Germinal center (tissue), 1 donor: ENCODE data around the gene TNN.

Experiments
- DNase-seq: peaks from one replicate; pipeline ENCODE4 v3.0.0; 2012; ENCODE audit warnings: mixed read lengths, low spot score

The TNN gene

GRCh38 chr1:175178056-175178455 lies 110.4 kb downstream of the TNN start:
- DNase-seq = no peak

- no peak for DNase-seq
These were observed 110.8 kb downstream of the TNN start for GRCh38 chr1:175178456-175178855.

GRCh38 chr1:175179837-175180590 lies 112.4 kb downstream of the TNN start:
- no peak for DNase-seq

- DNase-seq = no peak
These were observed 114.6 kb downstream of the TNN start for GRCh38 chr1:175182201-175182746.

- DNase-seq = no peak
These were observed 116.0 kb downstream of the TNN start for GRCh38 chr1:175183586-175183985.

GRCh38 chr1:175185903-175186302 lies 118.3 kb downstream of the TNN start:
- no peak for DNase-seq

GRCh38 chr1:175186433-175187160 lies 119.0 kb downstream of the TNN start:
- no peak for DNase-seq

GRCh38 chr1:175188936-175189335 lies 121.3 kb downstream of the TNN start:
- peak; percentile 72 for DNase-seq

- DNase-seq = peak; percentile 55
These were observed 124.0 kb downstream of the TNN start for GRCh38 chr1:175191659-175192058.

- no peak for DNase-seq
These were observed 124.5 kb downstream of the TNN start for GRCh38 chr1:175192111-175192629.

- DNase-seq = peak; percentile 80
These were observed 125.2 kb downstream of the TNN start, which contains the start of gene KIAA0040 for GRCh38 chr1:175192630-175193526. Gene KIAA0040, minus strand, starts transcription at chr1:175192776. Its CDS starts 31,763 bp downstream, at chr1:175161013.

GRCh38 chr1:175193527-175193910 lies 125.9 kb downstream of the TNN start:
- DNase-seq = no peak

GRCh38 chr1:175195281-175195680 lies 127.6 kb downstream of the TNN start:
- no peak for DNase-seq

- DNase-seq = no peak
These were observed 128.2 kb downstream of the TNN start for GRCh38 chr1:175195798-175196197.

- DNase-seq = no peak
These were observed 129.9 kb downstream of the TNN start for GRCh38 chr1:175197531-175197930.
